Measurements from ENCODE around the gene ANKS1A.
A peak's percentile ranks its signal among the peaks of the same experiment; 100 is the strongest.

The ANKS1A gene

GRCh38 chr6:35080016-35080680 is 191.1 kb downstream of the ANKS1A start:
- DNase-seq (ENCODE audit: low read depth) = no peak
- H3K4me3 ChIP-seq (ENCODE audit: low read length) = no peak overlapping the region
- TF ChIP-seq CTCF (IDR thresholded peaks at IDR 0.05; ENCODE audit: insufficient read depth, low read depth, low read length, missing control alignments) = no peak

GRCh38 chr6:35080821-35081425 is 191.9 kb downstream of the ANKS1A start:
- peak; percentile 35 for DNase-seq (ENCODE audit: low read depth)
- no peak overlapping the region for H3K4me3 ChIP-seq (ENCODE audit: low read length)
- TF ChIP-seq CTCF (IDR thresholded peaks at IDR 0.05; ENCODE audit: insufficient read depth, low read depth, low read length, missing control alignments) = no peak

- H3K4me3 ChIP-seq (ENCODE audit: low read length) = no peak overlapping the region
- no peak for DNase-seq (ENCODE audit: low read depth)
- no peak for TF ChIP-seq CTCF (IDR thresholded peaks at IDR 0.05; ENCODE audit: insufficient read depth, low read depth, low read length, missing control alignments)
These were observed 192.4 kb downstream of the ANKS1A start for GRCh38 chr6:35081426-35081851.

GRCh38 chr6:35082046-35082732 is 193.1 kb downstream of the ANKS1A start:
- H3K4me3 ChIP-seq (ENCODE audit: low read length) = no peak overlapping the region
- no peak for DNase-seq (ENCODE audit: low read depth)
- no peak for TF ChIP-seq CTCF (IDR thresholded peaks at IDR 0.05; ENCODE audit: insufficient read depth, low read depth, low read length, missing control alignments)

- DNase-seq (ENCODE audit: low read depth) = no peak
- no peak overlapping the region for H3K4me3 ChIP-seq (ENCODE audit: low read length)
- no peak for TF ChIP-seq CTCF (IDR thresholded peaks at IDR 0.05; ENCODE audit: insufficient read depth, low read depth, low read length, missing control alignments)
These were observed 193.8 kb downstream of the ANKS1A start for GRCh38 chr6:35082733-35083403.

- DNase-seq (ENCODE audit: low read depth) = no peak
- no peak overlapping the region for H3K4me3 ChIP-seq (ENCODE audit: low read length)
- no peak for TF ChIP-seq CTCF (IDR thresholded peaks at IDR 0.05; ENCODE audit: insufficient read depth, low read depth, low read length, missing control alignments)
These were observed 194.5 kb downstream of the ANKS1A start for GRCh38 chr6:35083507-35083906.
